Activated T-cell treated with anti-CD3 and anti-CD28 coated beads for 1 hour (primary cell): Measurements from ENCODE around the gene ACBD6.

Experiments used
- DNase-seq: peaks from one replicate; pipeline ENCODE4 v3.0.0-alpha.2; 2020; ENCODE audit warnings: low read depth

The ACBD6 gene

DNA sequence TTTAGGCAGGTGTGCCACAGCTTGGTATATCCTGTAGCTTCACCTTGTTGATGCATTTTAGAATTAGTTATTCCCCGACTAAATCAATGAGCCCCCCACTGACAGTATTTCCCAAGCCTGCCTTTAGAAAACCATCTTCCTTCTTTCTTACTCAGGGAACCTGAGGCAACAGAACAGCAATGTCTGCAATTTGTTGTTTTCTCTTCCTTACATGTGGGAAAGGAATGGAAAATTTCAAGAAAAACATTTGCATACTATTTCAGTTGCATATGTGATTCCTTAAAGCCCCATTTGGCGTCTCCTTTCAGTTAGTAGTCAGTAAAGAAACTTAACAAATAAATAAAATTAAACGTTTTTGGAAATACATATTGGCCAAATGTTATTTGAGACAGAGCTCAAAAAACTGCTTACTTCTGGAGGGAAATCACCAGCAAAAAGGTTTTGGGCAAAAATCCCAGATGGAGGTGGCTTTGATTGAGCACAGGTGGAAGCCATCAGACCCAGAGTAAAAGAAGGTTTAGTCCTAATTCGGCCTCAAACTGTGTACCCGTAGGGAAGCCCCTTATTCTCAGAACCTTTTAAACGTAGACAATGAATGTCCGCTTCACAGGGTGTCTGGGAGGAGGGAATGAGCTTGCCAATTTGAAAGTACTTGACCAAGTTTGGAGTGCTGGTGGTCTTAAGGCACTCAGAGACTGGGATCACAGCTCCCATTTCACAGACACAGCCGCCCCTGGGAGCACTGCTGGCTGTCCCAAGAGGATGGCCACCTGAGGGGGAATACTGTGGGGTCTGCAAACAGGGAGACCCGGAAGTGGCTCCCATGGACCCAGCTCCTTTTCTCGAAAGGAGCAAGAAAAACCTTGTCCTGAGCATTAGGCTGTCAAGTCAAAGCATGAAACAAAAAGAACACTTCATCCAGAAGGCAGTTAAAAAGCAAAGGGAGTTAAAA, 263.0 kb downstream of the ACBD6 start:
- no peak for DNase-seq

DNA sequence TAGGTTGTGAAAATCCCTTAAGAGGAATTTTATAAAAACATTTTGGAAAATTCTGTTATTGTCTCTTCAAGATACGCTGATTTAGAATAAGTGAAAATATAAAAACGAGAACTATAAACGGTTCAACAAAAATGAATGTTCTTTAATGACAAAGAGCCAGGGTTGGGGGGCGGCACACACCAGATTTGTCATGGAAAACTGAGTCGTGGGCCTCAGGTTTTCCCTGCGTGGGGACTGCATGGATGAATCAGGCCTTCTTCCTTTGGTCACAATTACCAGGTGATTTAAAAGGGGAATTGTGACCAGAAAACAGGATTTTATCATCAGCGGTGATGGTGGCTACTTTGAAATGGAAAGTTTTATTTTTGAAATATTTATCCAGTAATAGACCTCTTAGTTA, 263.7 kb downstream of the ACBD6 start:
- DNase-seq: no peak
